Measurements from ENCODE around the gene CLEC5A. TPM values are rescaled to one million over a fixed set of nuclear protein-coding genes. Genes with fewer than 3 reads are reported as not detected.

The CLEC5A gene
- polyA plus RNA-seq, 1 donor (not counting 4 experiments of a cell fraction or from before 2014, with no cell fraction given), result 0.05 TPM

GRCh38 chr7:141889321-141889720 lies 57.5 kb downstream of the CLEC5A start:
- Histone ChIP-seq H3K4me2 (ENCODE audit: control insufficient read depth, extremely low read depth, insufficient read depth, low read depth, low read length) (no peak overlapping the region), H3K4me3 (ENCODE audit: control insufficient read depth in 2 of 3, extremely low read depth in 1 of 3, insufficient read depth in 2 of 3, low read depth in 1 of 3, low read length in 3 of 3) (no peak overlapping the region), H3K9me1 (ENCODE audit: control insufficient read depth, extremely low read depth, insufficient read depth, low read length) (no peaks in the 10 kb centered on the region), H3K27me3 (ENCODE audit: control insufficient read depth, extremely low read depth, insufficient read depth, low read length) (no peaks in the 10 kb centered on the region), H4K20me1 (ENCODE audit: control insufficient read depth, extremely low read depth, insufficient read depth, low read length) (no peaks in the 10 kb centered on the region), H2AFZ (ENCODE audit: control insufficient read depth, low read length) (no peak overlapping the region), H3K9ac (ENCODE audit: control insufficient read depth, extremely low read depth, insufficient read depth, low read length) (no peak overlapping the region), H3K79me2 (ENCODE audit: control insufficient read depth, insufficient read depth, low read length) (no peaks in the 10 kb centered on the region), H3K27ac (ENCODE audit: control insufficient read depth, insufficient read depth, low read length) (no peak overlapping the region), H3K4me1 (ENCODE audit: control insufficient read depth, extremely low read depth, insufficient read depth, low read length) (no peaks in the 10 kb centered on the region), H3K9me3 (ENCODE audit: control insufficient read depth, low read depth, low read length) (no peaks in the 10 kb centered on the region), H3K36me3 (ENCODE audit: control insufficient read depth in 2 of 2, extremely low read depth in 1 of 2, insufficient read depth in 2 of 2, low read length in 2 of 2) (no peaks in the 10 kb centered on the region)
- FAIRE-seq (no peak), DNase-seq (ENCODE audit: low read depth, low spot score) (no peak)
- dilution Hi-C loops (cut with MboI; ENCODE audit: extremely low pct_ligation_motif_present, low sequenced_read_pairs), result no loop called here
- TF ChIP-seq EZH2 (IDR thresholded peaks at IDR 0.05; ENCODE audit: low read length), result no peak
- no peak for TF ChIP-seq CTCF (optimal IDR thresholded peaks at IDR 0.05 in 1 of 3, IDR thresholded peaks at IDR 0.05 in 1 of 3, conservative IDR thresholded peaks at IDR 0.05 in 1 of 3; ENCODE audit: extremely low read depth in 1 of 3, insufficient read depth in 2 of 3, low read length in 3 of 3)

GRCh38 chr7:141884539-141885225 lies 62.1 kb downstream of the CLEC5A start:
- Histone ChIP-seq H3K27ac (ENCODE audit: control insufficient read depth, insufficient read depth, low read length) (no peak overlapping the region), H3K27me3 (ENCODE audit: control insufficient read depth, extremely low read depth, insufficient read depth, low read length) (no peaks in the 10 kb centered on the region), H4K20me1 (ENCODE audit: control insufficient read depth, extremely low read depth, insufficient read depth, low read length) (no peaks in the 10 kb centered on the region), H3K9ac (ENCODE audit: control insufficient read depth, extremely low read depth, insufficient read depth, low read length) (no peak overlapping the region), H2AFZ (ENCODE audit: control insufficient read depth, low read length) (no peak overlapping the region), H3K9me1 (ENCODE audit: control insufficient read depth, extremely low read depth, insufficient read depth, low read length) (no peaks in the 10 kb centered on the region), H3K4me3 (ENCODE audit: control insufficient read depth in 2 of 3, extremely low read depth in 1 of 3, insufficient read depth in 2 of 3, low read depth in 1 of 3, low read length in 3 of 3) (no peak overlapping the region), H3K36me3 (ENCODE audit: control insufficient read depth in 2 of 2, extremely low read depth in 1 of 2, insufficient read depth in 2 of 2, low read length in 2 of 2) (no peaks in the 10 kb centered on the region), H3K4me1 (ENCODE audit: control insufficient read depth, extremely low read depth, insufficient read depth, low read length) (no peaks in the 10 kb centered on the region), H3K9me3 (ENCODE audit: control insufficient read depth, low read depth, low read length) (no peaks in the 10 kb centered on the region), H3K4me2 (ENCODE audit: control insufficient read depth, extremely low read depth, insufficient read depth, low read depth, low read length) (no peak overlapping the region), H3K79me2 (ENCODE audit: control insufficient read depth, insufficient read depth, low read length) (no peaks in the 10 kb centered on the region)
- no peak for FAIRE-seq
- dilution Hi-C loops (cut with MboI; ENCODE audit: extremely low pct_ligation_motif_present, low sequenced_read_pairs), result no loop called here
- TF ChIP-seq EZH2 (IDR thresholded peaks at IDR 0.05; ENCODE audit: low read length) (no peak), CTCF (optimal IDR thresholded peaks at IDR 0.05 in 1 of 3, IDR thresholded peaks at IDR 0.05 in 1 of 3, conservative IDR thresholded peaks at IDR 0.05 in 1 of 3; ENCODE audit: extremely low read depth in 1 of 3, insufficient read depth in 2 of 3, low read length in 3 of 3) (no peak)
- DNase-seq (ENCODE audit: low read depth, low spot score), result no peak
